Measurements from ENCODE around the gene ROBO2.

Gene ROBO2

DNA sequence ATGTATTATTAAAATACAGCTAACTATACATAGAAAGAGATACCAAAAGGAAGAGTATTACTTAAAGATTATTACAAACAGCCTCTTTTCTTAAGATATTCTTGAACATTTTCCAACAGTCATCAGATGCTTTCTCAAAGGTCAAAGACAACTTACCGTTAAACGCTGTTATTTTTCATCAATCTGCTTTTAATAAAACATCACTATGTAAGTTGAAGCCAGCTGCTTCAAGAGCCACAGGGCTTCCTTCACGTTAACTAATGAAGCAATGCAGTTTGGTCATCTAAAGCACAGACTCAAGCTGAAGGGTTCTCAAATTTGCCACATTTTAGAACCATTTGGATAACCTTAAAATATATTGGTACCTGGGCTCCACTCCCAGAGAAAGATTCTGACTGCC lies 578.8 kb downstream of the ROBO2 start:
- Histone ChIP-seq H3K9me2 (ENCODE audit: low read depth, low read length) (no peaks in the 10 kb centered on the region), H3K27ac (ENCODE audit: low read depth, low read length, poor library complexity, severe bottlenecking) (no peak overlapping the region), H4K20me1 (ENCODE audit: insufficient read depth, low read length) (no peaks in the 10 kb centered on the region), H3K79me2 (ENCODE audit: insufficient read depth, low read length) (no peaks in the 10 kb centered on the region), H3K4me1 (ENCODE audit: insufficient read depth, low read length, severe bottlenecking) (no peaks in the 10 kb centered on the region), H3F3A (ENCODE audit: insufficient read depth, low read length) (no peaks in the 10 kb centered on the region), H3K27me3 (ENCODE audit: insufficient read depth, low read length) (no peaks in the 10 kb centered on the region), H2AFZ (ENCODE audit: low read length) (no peak overlapping the region), H3K9me3 (ENCODE audit: low read length) (no peaks in the 10 kb centered on the region), H3K9ac (ENCODE audit: low read length) (no peak overlapping the region), H3K36me3 (ENCODE audit: insufficient read depth, low read length) (no peaks in the 10 kb centered on the region), H3K4me3 (ENCODE audit: low read depth, low read length, poor library complexity, severe bottlenecking) (no peak overlapping the region), H3K4me2 (ENCODE audit: low read length) (no peak overlapping the region)
- TF ChIP-seq EZH2 (IDR thresholded peaks at IDR 0.05; ENCODE audit: borderline replicate concordance, low read length) = no peak
- TF ChIP-seq, protein P1, sequence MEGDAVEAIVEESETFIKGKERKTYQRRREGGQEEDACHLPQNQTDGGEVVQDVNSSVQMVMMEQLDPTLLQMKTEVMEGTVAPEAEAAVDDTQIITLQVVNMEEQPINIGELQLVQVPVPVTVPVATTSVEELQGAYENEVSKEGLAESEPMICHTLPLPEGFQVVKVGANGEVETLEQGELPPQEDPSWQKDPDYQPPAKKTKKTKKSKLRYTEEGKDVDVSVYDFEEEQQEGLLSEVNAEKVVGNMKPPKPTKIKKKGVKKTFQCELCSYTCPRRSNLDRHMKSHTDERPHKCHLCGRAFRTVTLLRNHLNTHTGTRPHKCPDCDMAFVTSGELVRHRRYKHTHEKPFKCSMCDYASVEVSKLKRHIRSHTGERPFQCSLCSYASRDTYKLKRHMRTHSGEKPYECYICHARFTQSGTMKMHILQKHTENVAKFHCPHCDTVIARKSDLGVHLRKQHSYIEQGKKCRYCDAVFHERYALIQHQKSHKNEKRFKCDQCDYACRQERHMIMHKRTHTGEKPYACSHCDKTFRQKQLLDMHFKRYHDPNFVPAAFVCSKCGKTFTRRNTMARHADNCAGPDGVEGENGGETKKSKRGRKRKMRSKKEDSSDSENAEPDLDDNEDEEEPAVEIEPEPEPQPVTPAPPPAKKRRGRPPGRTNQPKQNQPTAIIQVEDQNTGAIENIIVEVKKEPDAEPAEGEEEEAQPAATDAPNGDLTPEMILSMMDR (IDR thresholded peaks at IDR 0.05; ENCODE audit: low read length) = no peak

DNA sequence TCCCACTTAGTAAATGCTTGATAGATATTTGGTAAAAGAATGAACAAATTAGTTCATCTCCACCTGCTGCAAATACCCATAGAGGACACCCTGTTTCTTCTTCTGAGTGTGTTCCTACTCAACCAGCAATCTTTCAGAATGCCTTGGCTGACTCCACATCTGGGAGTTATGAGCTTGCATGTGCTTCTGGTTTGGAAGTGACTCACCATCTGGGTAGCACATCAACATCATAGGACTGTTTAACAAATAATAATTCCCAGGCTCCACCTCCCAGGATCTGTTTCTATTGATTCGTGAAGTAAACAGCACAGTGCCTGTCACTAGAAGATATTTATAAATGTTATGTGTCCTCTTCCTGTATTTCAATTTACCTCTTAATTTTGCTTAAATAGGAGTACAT lies 580.1 kb downstream of the ROBO2 start:
- Histone ChIP-seq H3K9ac (ENCODE audit: low read length) (no peak overlapping the region), H3K4me3 (ENCODE audit: low read depth, low read length, poor library complexity, severe bottlenecking) (no peak overlapping the region), H3K9me3 (ENCODE audit: low read length) (no peaks in the 10 kb centered on the region), H3K79me2 (ENCODE audit: insufficient read depth, low read length) (no peaks in the 10 kb centered on the region), H2AFZ (ENCODE audit: low read length) (no peak overlapping the region), H3F3A (ENCODE audit: insufficient read depth, low read length) (no peaks in the 10 kb centered on the region), H3K4me1 (ENCODE audit: insufficient read depth, low read length, severe bottlenecking) (no peaks in the 10 kb centered on the region), H3K27ac (ENCODE audit: low read depth, low read length, poor library complexity, severe bottlenecking) (no peak overlapping the region), H3K4me2 (ENCODE audit: low read length) (no peak overlapping the region), H3K27me3 (ENCODE audit: insufficient read depth, low read length) (no peaks in the 10 kb centered on the region), H3K36me3 (ENCODE audit: insufficient read depth, low read length) (no peaks in the 10 kb centered on the region), H4K20me1 (ENCODE audit: insufficient read depth, low read length) (no peaks in the 10 kb centered on the region), H3K9me2 (ENCODE audit: low read depth, low read length) (no peaks in the 10 kb centered on the region)
- TF ChIP-seq, protein P1 (IDR thresholded peaks at IDR 0.05; ENCODE audit: low read length) = no peak
- no peak for TF ChIP-seq EZH2 (IDR thresholded peaks at IDR 0.05; ENCODE audit: borderline replicate concordance, low read length)

DNA sequence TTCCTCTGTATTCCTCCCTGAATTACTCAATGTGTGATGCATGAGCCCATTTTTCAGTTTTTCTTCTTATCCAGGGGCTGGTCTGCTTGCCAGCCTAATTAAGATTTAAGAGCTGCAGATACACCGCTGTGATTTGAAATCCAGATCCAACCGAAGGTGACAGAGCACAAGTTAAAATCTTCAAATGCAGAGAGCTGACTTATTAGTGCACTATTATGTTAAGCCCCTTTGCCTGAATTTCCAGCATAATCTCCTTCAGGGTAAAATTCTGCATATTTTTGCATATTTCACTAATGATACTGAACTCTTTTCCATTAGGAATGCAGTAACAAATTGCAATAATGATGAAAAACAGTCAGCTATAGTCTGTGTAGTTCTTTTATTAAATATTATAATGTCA lies 583.6 kb downstream of the ROBO2 start:
- no peaks in the 10 kb centered on the region for H4K20me1 ChIP-seq (ENCODE audit: insufficient read depth, low read length)
- no peaks in the 10 kb centered on the region for H3K4me1 ChIP-seq (ENCODE audit: insufficient read depth, low read length, severe bottlenecking)
- H3K27me3 ChIP-seq (ENCODE audit: insufficient read depth, low read length) = no peaks in the 10 kb centered on the region
- no peak overlapping the region for H3K9ac ChIP-seq (ENCODE audit: low read length)
- no peak for TF ChIP-seq EZH2 (IDR thresholded peaks at IDR 0.05; ENCODE audit: borderline replicate concordance, low read length)
- TF ChIP-seq, protein P1 (IDR thresholded peaks at IDR 0.05; ENCODE audit: low read length) = no peak
- no peak overlapping the region for H3K27ac ChIP-seq (ENCODE audit: low read depth, low read length, poor library complexity, severe bottlenecking)
- no peaks in the 10 kb centered on the region for H3K9me3 ChIP-seq (ENCODE audit: low read length)
- H3K79me2 ChIP-seq (ENCODE audit: insufficient read depth, low read length) = no peaks in the 10 kb centered on the region
- H3K4me2 ChIP-seq (ENCODE audit: low read length) = no peak overlapping the region
- H3K4me3 ChIP-seq (ENCODE audit: low read depth, low read length, poor library complexity, severe bottlenecking) = no peak overlapping the region
- no peak overlapping the region for H2AFZ ChIP-seq (ENCODE audit: low read length)
- no peaks in the 10 kb centered on the region for H3F3A ChIP-seq (ENCODE audit: insufficient read depth, low read length)
- no peaks in the 10 kb centered on the region for H3K36me3 ChIP-seq (ENCODE audit: insufficient read depth, low read length)
- no peaks in the 10 kb centered on the region for H3K9me2 ChIP-seq (ENCODE audit: low read depth, low read length)
